GM18498 (cell line): ENCODE results near the gene ZMYND8.
"Not testable (repeated sequence)": the region's sequence is repeated elsewhere in the genome, so short reads cannot be mapped to it uniquely, and the experiment has no call there.

Source experiments
- ATAC-seq: cut with Tn5 transposase; IDR thresholded peaks from one replicate; pipeline ENCODE4 v1.9.1; 2021; ENCODE audit warnings: mild to moderate bottlenecking, moderate library complexity; ENCODE audit not compliant: unreplicated experiment

ZMYND8 gene

GRCh38 chr20:47271046-47271615 is 85.4 kb downstream of the ZMYND8 start:
- no peak for ATAC-seq

- no peak for ATAC-seq
These were observed 87.0 kb downstream of the ZMYND8 start for GRCh38 chr20:47269309-47270165.

GRCh38 chr20:47267621-47268020 is 88.9 kb downstream of the ZMYND8 start:
- ATAC-seq: no peak

DNA sequence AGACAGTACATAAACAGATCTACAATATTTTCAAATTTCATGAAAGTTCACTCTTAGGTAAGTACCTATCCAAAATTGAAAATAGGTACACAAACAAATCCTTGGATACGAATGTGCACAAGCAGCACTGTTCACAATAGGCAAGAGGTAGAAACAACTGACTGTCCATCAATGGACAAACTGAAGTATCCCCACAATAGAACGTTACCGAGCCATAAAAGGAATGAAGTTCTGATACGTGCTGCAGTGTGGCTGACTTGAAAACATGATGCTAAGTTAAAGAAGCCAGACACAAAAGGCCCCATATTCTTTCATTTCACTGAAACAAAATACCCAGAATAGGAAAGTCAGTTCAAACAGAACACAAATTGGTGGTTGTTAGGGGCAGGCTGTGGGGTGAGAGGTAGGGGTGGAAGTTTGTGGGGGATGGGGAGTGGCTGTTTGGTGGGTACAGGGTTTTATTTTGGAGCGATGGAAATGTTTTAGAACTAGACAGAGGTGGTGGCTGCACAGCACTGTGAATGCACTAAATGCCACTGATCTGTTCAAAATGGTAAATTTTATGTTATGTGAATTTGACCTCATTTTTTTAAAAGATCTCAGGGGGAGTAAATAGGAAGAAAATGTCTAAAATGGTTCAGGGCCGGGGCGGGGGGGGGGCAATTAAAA is 89.5 kb downstream of the ZMYND8 start:
- ATAC-seq: no peak

GRCh38 chr20:47265984-47266383 is 90.5 kb downstream of the ZMYND8 start:
- ATAC-seq: no peak

DNA sequence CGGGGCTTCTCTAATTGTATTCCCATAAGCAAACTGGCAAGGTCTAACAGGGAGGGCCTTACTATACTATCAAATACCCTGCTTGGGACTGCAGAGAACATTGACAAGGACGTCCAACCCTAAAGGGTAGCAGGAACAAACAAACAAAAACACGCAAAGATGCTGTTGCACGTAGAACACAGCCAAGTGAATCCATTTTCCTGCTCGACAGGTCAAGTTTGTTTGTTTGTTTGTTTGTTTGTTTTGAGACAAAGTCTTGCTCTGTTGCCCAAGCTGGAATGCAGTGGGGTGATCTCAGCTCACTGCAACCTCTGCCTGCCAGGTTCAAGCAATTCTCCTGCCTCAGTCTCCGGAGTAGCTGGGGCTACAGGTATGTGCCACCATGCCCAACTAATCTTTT is 91.3 kb downstream of the ZMYND8 start:
- ATAC-seq: no peak

- not testable (repeated sequence) for ATAC-seq
These were observed 92.2 kb downstream of the ZMYND8 start for GRCh38 chr20:47264137-47264769.

GRCh38 chr20:47263465-47264084 is 92.9 kb downstream of the ZMYND8 start:
- ATAC-seq: no peak

DNA sequence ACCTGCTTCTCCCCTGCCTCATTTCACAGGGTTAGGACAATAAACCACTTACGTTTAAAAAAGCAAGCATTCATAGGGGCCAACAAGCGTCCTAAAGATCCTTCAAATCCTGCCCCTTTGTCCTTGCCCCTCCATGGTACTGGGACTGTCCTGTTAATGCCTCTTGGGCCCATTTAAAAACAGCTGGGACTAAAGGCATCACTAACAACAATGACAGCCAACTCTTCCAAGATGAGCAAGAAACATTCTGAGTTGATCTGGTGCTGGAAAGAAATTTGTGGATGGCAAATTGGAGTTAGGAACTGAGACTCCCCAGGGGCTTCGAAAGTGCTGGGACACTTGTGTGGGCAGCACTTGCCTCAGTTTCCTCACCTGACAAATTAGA is 93.4 kb downstream of the ZMYND8 start:
- ATAC-seq: no peak

DNA sequence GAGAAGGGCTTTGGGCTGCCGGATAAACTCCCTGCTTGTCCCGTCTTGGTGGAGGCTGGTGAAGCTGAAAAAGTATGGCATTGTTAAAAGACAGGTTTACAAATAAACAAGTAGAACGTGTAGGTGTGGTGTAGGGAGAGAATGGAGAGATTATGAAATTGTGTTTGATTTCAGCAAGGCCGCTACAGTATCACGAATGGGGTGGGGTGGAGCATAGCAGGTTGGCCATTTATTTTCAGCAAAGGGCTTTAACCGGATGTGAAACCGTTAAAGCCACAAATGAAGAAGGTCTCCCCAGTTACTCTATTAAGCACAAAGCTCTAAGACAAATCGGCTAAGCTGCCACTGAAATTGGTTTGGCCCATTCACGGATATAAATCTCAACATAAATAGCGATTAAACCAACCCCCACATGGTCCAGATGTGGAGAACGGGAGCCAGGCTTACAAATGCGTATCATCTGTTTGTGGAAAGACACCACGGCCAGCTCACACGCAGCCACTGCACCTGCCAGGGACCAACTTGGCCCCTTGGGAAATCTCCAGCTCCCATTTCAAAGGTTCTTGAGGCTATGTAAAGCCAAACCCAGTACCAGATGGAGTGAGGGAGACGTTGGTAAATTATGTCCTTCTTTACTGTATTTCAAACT is 94.0 kb downstream of the ZMYND8 start:
- ATAC-seq: peak; percentile 59

DNA sequence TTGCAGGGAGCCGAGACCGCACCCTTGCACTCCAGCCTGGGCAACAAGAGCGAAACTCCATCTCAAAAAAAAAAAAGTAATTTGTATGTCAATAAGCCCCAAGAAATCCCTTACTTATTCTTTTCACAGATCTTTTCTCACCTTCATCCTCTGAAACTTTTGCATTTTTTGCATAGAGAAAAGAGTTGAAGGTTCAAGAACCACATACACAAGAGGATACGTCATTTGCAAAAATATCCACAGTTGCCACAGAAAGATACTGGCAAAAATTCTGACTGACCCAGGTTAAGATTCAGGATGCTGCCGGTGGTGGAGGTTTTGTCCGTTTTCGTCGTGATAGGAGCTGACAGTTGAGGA is 94.5 kb downstream of the ZMYND8 start:
- peak; percentile 15 for ATAC-seq

DNA sequence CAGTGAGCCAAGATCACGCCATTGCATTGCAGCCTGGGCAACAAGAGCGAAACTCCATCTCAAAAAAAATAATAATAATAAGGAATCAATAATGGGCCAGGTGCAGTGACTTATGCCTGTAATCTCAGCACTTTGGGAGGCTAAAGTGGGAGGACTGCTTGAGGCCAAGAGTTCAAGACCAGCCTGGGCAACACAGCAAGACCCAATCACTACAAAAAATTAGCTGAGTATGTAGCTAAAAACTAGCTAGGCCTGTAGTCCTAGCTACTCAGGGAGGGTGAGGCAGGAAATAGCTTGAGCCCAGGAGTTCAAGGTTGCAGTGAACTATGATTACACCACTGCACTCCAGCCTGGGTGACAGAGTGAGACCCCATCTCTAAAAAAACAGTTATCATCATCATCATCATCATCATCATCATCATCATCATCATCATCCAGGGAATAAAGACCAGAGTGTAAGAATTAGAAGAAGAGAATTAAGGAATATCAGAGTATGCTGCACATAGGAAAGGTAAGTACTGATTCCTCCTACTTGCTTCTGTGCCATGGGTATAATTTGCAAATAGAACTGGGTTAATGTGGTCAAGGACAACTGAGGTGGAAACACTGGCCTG is 95.2 kb downstream of the ZMYND8 start:
- not testable (repeated sequence) for ATAC-seq

- not testable (repeated sequence) for ATAC-seq
These were observed 95.9 kb downstream of the ZMYND8 start for GRCh38 chr20:47260540-47261126.

DNA sequence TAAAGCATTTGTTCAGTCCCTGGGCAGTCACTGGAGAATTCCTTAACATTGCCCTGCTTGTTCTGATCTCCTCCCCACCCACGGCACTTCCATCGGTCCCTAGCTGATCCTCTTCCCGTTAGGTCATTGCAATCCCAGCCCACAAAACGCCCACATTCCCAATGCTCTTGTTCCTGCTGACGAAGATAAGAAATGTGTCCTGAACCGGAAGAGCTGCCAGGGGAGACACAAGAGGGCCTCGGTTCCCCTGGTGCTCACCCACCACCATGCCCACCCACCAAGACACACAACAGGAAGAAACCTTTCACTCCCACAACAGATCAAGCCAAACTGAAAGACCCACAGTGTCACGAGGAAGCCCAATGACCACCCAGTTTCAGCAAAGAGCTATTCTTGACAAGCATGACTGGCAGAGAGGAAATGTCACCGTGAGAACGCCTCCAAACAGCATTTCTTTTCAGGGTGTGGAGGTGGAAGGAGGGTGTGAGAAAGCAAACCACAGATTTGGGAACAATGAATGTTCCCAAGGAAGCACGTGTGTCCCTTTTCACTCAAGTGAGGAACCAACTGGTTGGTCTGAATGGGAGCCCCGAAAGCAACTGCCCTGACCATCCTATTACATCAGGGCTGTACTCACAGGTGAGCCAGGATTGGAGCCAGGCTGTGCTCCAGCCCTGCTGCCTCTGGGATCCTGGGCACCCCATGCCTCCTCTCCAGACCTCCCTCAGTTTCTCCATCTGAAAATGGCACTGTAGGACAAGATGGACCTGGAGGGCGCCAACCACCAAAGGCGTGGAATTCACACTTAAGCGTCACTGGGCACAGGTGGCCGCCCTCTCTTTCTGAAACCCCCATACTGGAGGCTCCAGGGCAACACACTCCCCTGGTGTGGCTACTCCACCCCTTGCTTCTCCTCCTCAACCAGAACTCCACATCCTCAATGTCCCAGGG is 97.5 kb downstream of the ZMYND8 start:
- ATAC-seq: peak; percentile 51

- no peak for ATAC-seq
These were observed 98.7 kb downstream of the ZMYND8 start for GRCh38 chr20:47257771-47258170.

GRCh38 chr20:47257256-47257655 is 99.2 kb downstream of the ZMYND8 start:
- ATAC-seq: no peak

- ATAC-seq: no peak
These were observed 99.7 kb downstream of the ZMYND8 start for GRCh38 chr20:47256668-47257236.

- ATAC-seq: no peak
These were observed 102.6 kb downstream of the ZMYND8 start for GRCh38 chr20:47253872-47254271.
